ENCODE data around the gene ADCY3.
"Not testable (repeated sequence)": the region's sequence is repeated elsewhere in the genome, so short reads cannot be mapped to it uniquely, and the experiment has no call there.

ADCY3 gene

GRCh38 chr2:24816404-24816803 lies 103.6 kb downstream of the ADCY3 start:
- DNase-seq (ENCODE audit: low spot score), result no peak
- FAIRE-seq, result no peak

GRCh38 chr2:24815171-24815570 lies 104.9 kb downstream of the ADCY3 start:
- FAIRE-seq, result no peak

GRCh38 chr2:24814516-24814915 lies 105.5 kb downstream of the ADCY3 start:
- DNase-seq (ENCODE audit: low spot score), result no peak
- FAIRE-seq, result peak; percentile 59

More at GRCh38 chr2:24815171-24815570, 104.9 kb downstream of the ADCY3 start:
- DNase-seq (ENCODE audit: low spot score), result no peak

- FAIRE-seq, result no peak
Measured at GRCh38 chr2:24813691-24814137, 106.3 kb downstream of the ADCY3 start.

GRCh38 chr2:24809316-24810007 lies 110.6 kb downstream of the ADCY3 start:
- DNase-seq (ENCODE audit: low spot score) (no peak), FAIRE-seq (no peak)

More at GRCh38 chr2:24813691-24814137, 106.3 kb downstream of the ADCY3 start:
- no peak for DNase-seq (ENCODE audit: low spot score)

GRCh38 chr2:24806661-24807036 lies 113.4 kb downstream of the ADCY3 start:
- DNase-seq (ENCODE audit: low spot score) (no peak), FAIRE-seq (no peak)

- DNase-seq (ENCODE audit: low spot score); FAIRE-seq: not testable (repeated sequence)
Measured at GRCh38 chr2:24805811-24806660, 114.0 kb downstream of the ADCY3 start.

- not testable (repeated sequence) for FAIRE-seq; DNase-seq (ENCODE audit: low spot score)
Measured at GRCh38 chr2:24800487-24800886, 119.5 kb downstream of the ADCY3 start.

- FAIRE-seq, result no peak
Measured at GRCh38 chr2:24797644-24798043, 122.4 kb downstream of the ADCY3 start.

GRCh38 chr2:24793761-24794435 lies 126.1 kb downstream of the ADCY3 start:
- DNase-seq (ENCODE audit: low spot score) (peak; percentile 39), FAIRE-seq (no peak)

More at GRCh38 chr2:24797644-24798043, 122.4 kb downstream of the ADCY3 start:
- DNase-seq (ENCODE audit: low spot score), result no peak

- DNase-seq (ENCODE audit: low spot score) (peak; percentile 98), FAIRE-seq (peak; percentile 70)
Measured at GRCh38 chr2:24792874-24793760, 126.9 kb downstream of the ADCY3 start, which contains the start of the genes CENPO and PTRHD1. TSS of gene CENPO (plus strand) at chr2:24793425. CDS start at chr2:24793920, 495 bp downstream. TSS of gene PTRHD1 (minus strand) at chr2:24793391. CDS start at chr2:24793377, 14 bp downstream.

GRCh38 chr2:24792542-24792873 lies 127.5 kb downstream of the ADCY3 start:
- DNase-seq (ENCODE audit: low spot score), result no peak
- no peak for FAIRE-seq

- no peak for FAIRE-seq
Measured at GRCh38 chr2:24791452-24791851, 128.6 kb downstream of the ADCY3 start.

GRCh38 chr2:24788816-24789215 lies 131.2 kb downstream of the ADCY3 start:
- FAIRE-seq (no peak), DNase-seq (ENCODE audit: low spot score) (no peak)

More at GRCh38 chr2:24791452-24791851, 128.6 kb downstream of the ADCY3 start:
- no peak for DNase-seq (ENCODE audit: low spot score)

GRCh38 chr2:24787532-24787931 lies 132.5 kb downstream of the ADCY3 start:
- FAIRE-seq (no peak), DNase-seq (ENCODE audit: low spot score) (no peak)

- FAIRE-seq, result no peak
- DNase-seq (ENCODE audit: low spot score), result no peak
Measured at GRCh38 chr2:24785671-24786321, 134.2 kb downstream of the ADCY3 start.

GRCh38 chr2:24783641-24784040 lies 136.4 kb downstream of the ADCY3 start:
- DNase-seq (ENCODE audit: low spot score), result no peak
- no peak for FAIRE-seq

GRCh38 chr2:24779116-24779515 lies 140.9 kb downstream of the ADCY3 start:
- no peak for FAIRE-seq

GRCh38 chr2:24774373-24774772 lies 145.7 kb downstream of the ADCY3 start:
- no peak for DNase-seq (ENCODE audit: low spot score)
- no peak for FAIRE-seq

More at GRCh38 chr2:24779116-24779515, 140.9 kb downstream of the ADCY3 start:
- no peak for DNase-seq (ENCODE audit: low spot score)
